ENCODE results near the gene PAXX.

Gene PAXX

DNA sequence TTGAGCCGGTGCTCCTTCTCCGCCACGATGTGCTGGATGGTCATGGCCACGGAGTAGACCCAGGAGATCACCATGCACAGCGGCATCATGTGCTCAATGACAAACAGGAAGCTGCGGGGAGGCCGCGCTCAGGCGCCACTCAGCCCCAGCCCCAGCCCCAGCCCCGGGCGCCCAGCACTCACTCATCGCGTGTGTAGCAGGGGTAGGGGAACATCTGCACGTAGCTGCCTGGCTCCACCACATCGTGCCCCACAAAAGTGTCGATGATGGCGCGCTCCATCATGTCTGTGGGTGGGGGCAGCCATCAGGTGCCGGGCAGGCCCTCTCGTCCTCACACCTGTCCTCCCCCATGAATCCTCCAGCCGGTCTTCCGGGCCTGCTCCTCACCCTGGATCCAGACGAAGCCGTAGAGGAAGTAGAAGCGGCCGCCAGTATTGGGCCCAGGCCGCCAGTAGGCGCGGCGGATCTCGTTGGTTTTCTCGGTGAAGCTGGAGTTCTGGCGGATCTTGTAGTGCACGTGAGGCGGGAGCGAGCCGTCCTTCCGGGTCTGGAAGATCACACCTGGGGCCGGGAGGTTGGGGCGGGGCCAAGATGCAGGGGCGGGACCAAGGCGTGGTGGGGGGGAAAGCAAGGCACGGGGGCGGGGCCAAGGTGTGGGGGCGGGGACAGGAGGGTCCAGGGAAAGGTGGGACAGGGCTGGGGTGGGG is 25.7 kb downstream of the PAXX start:
- H3K4me3 ChIP-seq (ENCODE audit: low read length): no peak overlapping the region
- H3K4me1 ChIP-seq (ENCODE audit: control insufficient read depth, insufficient read depth, low read length): no peaks in the 10 kb centered on the region
- peaks cover 8% of the 10 kb centered on the region for H3K36me3 ChIP-seq (ENCODE audit: control insufficient read depth, insufficient read depth, low read length)
- no peaks in the 10 kb centered on the region for H3K27me3 ChIP-seq (ENCODE audit: control insufficient read depth, insufficient read depth, low read length)
- H3K27ac ChIP-seq (ENCODE audit: low read depth, low read length): no peak overlapping the region
- no peak overlapping the region for H3K9ac ChIP-seq (ENCODE audit: low read length)

DNA sequence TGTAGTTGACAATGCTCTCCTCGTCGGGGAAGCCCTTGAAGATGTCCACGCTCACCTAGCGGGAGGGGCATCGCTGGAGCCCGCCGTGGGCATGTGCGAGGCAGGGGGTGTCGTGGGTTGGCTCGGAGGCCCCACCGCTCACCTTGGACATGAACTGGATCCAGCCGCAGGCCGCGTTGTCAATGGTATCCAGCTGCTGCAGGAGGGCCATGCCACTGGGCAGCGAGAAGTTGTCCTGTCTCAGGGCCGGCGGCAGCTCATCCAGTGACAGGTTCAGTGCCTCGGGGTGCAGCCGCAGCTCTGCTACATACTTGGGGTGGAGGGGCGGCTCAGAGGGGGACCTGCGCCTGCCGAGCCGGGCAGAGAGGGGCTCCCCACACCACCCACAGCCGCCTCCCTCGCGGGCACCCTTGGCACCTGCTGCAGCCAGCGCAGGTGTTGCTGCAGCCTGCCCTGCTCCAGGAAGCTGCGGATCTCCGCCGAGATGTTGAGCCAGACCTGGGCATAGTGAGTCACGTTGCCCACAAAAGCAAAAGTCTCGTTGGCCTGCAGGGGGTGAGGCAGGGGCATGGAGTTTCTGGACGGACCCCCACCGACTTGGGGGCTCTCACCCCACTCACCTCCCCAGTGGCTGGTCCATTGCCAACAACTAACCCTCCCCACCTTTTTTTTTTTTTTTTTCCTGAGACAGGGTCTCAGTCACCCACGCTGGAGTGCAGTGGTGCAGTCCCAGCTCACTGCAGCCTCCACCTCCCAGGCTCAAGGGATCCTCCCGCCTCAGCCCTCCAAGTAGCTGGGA is 26.7 kb downstream of the PAXX start:
- Histone ChIP-seq H3K36me3 (ENCODE audit: control insufficient read depth, insufficient read depth, low read length) (peaks cover 8% of the 10 kb centered on the region), H3K27ac (ENCODE audit: low read depth, low read length) (no peak overlapping the region), H3K27me3 (ENCODE audit: control insufficient read depth, insufficient read depth, low read length) (no peaks in the 10 kb centered on the region), H3K4me1 (ENCODE audit: control insufficient read depth, insufficient read depth, low read length) (no peaks in the 10 kb centered on the region), H3K9ac (ENCODE audit: low read length) (no peak overlapping the region), H3K4me3 (ENCODE audit: low read length) (no peak overlapping the region)

DNA sequence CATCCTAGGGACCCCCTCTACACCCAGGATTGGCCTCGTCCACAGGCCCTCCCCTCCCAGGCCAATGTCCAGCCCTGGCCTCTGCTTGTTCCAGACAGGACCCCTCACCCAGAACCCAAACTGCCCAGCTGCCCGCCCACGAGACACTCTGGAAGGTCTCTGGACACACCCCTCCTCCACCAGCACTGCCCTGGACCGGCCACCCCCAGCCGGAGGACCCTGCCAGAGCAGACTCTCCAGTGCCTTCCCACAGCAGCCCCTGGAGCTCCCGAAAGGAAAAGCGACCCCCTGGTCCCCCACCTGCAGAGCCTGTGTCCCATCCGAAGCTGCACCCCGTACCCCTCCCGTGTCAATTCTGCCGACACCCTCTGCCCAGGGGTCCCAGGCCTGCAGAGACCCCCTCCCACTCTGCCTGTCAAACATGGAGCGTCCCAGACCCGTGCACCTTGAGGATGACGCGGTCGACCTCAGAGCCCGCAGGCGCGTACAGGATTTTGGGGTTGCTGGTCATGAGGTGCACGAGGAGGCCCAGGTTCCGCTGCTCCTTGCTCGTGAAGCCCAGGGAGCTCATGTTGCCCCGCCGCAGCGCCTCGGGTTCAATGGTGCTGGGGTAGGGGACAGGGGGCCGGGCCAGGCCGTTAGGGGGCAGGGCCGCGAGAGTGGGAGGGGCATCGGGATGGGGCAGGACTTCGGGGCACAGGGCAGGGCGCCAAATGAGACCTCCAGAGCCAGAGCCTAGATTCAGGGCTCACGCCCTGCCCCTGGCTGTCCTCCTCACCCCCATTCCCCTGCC is 27.9 kb downstream of the PAXX start:
- Histone ChIP-seq H3K36me3 (ENCODE audit: control insufficient read depth, insufficient read depth, low read length) (peaks cover 8% of the 10 kb centered on the region), H3K27ac (ENCODE audit: low read depth, low read length) (no peak overlapping the region)

DNA sequence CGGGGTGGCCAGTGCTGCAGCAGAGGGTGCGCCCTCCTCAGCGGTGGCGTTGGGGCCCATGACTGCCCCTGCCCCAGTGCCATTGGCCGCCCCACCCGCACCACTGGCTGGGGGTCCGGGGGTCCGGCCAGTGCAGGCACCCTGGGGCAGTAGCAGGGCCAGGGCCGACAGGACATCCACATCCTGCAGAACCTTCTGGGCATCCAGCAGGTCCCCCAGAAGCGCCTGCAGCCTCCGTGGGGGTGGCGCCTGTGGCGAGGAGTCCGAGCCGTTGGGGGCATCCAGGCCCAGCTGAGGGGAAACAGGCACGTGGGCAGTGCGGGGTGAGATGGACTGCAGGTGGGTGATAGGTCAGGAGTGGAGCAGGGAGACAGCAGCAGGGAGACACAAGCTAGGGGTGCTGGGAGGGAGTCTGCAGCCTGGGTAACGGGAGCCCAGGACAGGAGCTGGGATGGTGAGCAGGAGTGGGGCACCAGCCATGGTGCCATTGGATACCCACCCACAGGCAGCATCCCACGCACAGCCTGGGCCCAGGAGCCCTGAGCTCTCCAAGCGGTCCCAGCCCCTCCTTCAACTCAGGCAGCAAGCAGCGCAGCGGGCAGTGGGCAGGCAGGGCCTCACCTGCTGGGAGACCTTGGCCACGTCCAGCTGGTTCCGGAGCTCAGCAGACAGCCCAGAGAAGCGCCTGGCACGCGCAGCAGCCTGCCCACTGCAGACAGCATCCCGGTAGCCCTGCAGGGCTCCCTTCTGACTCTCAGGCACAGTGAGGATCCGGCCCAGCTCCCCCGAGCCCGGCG is 28.7 kb downstream of the PAXX start:
- H3K36me3 ChIP-seq (ENCODE audit: control insufficient read depth, insufficient read depth, low read length): peaks cover 4% of the 10 kb centered on the region
- H3K9ac ChIP-seq (ENCODE audit: low read length): no peak overlapping the region
- H3K4me3 ChIP-seq (ENCODE audit: low read length): no peak overlapping the region
- no peak overlapping the region for H3K27ac ChIP-seq (ENCODE audit: low read depth, low read length)
- H3K27me3 ChIP-seq (ENCODE audit: control insufficient read depth, insufficient read depth, low read length): no peaks in the 10 kb centered on the region
- H3K4me1 ChIP-seq (ENCODE audit: control insufficient read depth, insufficient read depth, low read length): no peaks in the 10 kb centered on the region

More for the DNA sequence above, 27.9 kb downstream of the PAXX start:
- Histone ChIP-seq H3K4me3 (ENCODE audit: low read length) (no peak overlapping the region), H3K4me1 (ENCODE audit: control insufficient read depth, insufficient read depth, low read length) (no peaks in the 10 kb centered on the region), H3K27me3 (ENCODE audit: control insufficient read depth, insufficient read depth, low read length) (no peaks in the 10 kb centered on the region), H3K9ac (ENCODE audit: low read length) (no peak overlapping the region)

DNA sequence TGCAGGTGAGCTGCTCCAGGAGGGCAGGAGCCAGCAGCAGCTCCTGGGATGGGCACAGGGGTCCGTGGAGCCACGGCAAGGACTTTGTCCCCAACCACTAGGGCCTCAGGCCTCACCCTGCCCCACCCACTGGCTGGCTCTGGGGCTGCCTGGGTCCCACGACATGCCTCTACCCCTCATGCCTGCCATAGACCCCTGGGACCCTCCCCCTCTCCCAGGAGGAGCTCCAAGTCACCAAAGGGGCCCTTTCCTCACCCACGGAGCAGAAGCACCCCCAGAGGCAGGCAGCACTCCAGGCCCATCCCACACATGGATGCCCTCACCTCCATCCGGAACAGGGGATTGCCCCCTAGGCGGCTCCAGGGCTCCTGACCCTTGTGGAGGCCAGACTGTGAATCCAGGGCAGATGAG is 29.4 kb downstream of the PAXX start:
- H3K27me3 ChIP-seq (ENCODE audit: control insufficient read depth, insufficient read depth, low read length): no peaks in the 10 kb centered on the region
- no peaks in the 10 kb centered on the region for H3K36me3 ChIP-seq (ENCODE audit: control insufficient read depth, insufficient read depth, low read length)
- H3K27ac ChIP-seq (ENCODE audit: low read depth, low read length): no peak overlapping the region
- no peak overlapping the region for H3K9ac ChIP-seq (ENCODE audit: low read length)
- no peaks in the 10 kb centered on the region for H3K4me1 ChIP-seq (ENCODE audit: control insufficient read depth, insufficient read depth, low read length)
- H3K4me3 ChIP-seq (ENCODE audit: low read length): no peak overlapping the region

DNA sequence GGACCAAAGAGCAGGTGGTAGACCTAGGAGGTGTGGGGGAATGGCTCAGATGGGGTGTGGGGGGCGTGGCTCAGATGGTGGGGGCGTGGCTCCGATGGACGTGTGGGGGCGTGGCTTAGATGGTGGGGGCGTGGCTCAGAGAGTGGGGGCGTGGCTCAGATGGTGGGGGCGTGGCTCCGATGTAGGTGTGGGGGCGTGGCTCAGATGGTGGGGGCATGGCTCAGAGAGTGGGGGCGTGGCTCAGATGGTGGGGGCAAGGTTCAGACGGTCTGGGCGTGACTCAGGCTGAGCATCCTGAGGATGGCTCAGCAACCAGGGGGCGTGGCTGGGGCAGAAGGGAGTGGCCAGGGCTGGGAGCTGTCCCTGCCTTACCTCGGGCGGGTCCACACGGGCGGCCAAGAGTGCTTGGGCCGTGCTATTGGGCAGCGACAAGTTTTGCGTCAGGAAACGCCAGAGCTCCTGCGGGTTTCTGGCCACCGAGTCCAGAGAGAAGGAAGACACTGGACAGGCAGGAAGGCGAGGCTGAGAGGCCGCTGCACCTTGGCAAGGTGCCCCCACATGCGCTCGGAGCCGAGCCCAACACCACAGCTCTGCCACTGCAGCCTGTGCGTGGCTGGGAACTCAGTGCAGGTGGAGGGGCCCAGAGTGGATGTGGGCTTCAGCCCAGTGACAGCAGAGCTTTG is 29.9 kb downstream of the PAXX start:
- Histone ChIP-seq H3K4me3 (ENCODE audit: low read length) (no peak overlapping the region), H3K4me1 (ENCODE audit: control insufficient read depth, insufficient read depth, low read length) (no peaks in the 10 kb centered on the region), H3K27ac (ENCODE audit: low read depth, low read length) (no peak overlapping the region), H3K27me3 (ENCODE audit: control insufficient read depth, insufficient read depth, low read length) (no peaks in the 10 kb centered on the region), H3K36me3 (ENCODE audit: control insufficient read depth, insufficient read depth, low read length) (no peaks in the 10 kb centered on the region), H3K9ac (ENCODE audit: low read length) (no peak overlapping the region)

DNA sequence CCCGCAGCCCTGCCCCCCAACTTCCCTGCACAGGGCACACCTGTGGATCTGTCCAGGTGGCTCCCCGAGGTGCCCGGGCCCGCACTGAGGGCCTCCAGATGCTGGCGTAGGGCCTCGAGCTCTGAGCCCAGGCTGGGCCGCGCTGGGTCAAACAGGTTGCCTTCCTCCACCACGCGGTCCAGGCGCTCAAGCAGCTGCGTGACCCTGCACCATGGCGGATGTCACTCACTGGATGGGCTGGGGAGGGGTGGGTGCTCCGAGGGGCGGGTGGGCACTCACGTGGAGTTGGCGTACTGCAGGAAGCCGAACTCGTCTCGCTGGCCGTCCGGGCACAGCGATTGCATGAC is 30.4 kb downstream of the PAXX start:
- no peak overlapping the region for H3K27ac ChIP-seq (ENCODE audit: low read depth, low read length)
- H3K9ac ChIP-seq (ENCODE audit: low read length): no peak overlapping the region
- no peaks in the 10 kb centered on the region for H3K27me3 ChIP-seq (ENCODE audit: control insufficient read depth, insufficient read depth, low read length)
- H3K36me3 ChIP-seq (ENCODE audit: control insufficient read depth, insufficient read depth, low read length): no peaks in the 10 kb centered on the region
- peaks cover 4% of the 10 kb centered on the region for H3K4me1 ChIP-seq (ENCODE audit: control insufficient read depth, insufficient read depth, low read length)
- H3K4me3 ChIP-seq (ENCODE audit: low read length): no peak overlapping the region

DNA sequence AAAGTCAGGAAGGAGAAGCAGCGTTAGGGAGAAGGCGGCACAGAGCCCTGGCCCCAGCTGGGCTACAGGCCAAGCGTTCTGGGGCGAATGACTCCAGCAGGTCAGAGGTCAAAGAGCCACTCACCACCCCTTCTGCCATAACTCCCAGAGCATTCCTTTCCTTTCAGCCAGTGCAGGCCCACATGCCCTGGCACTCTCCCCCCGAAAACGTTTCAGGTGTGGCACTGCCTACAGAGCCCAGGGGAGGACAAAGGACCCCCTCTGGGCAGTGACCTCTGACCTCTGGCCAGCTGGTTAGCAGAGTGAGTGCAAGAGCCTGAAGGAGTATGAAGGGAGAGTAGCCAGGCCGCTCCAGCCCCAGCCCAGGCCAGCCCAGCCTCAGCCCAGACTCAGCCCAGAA is 30.9 kb downstream of the PAXX start:
- Histone ChIP-seq H3K4me3 (ENCODE audit: low read length) (no peak overlapping the region), H3K9ac (ENCODE audit: low read length) (no peak overlapping the region), H3K27me3 (ENCODE audit: control insufficient read depth, insufficient read depth, low read length) (no peaks in the 10 kb centered on the region), H3K36me3 (ENCODE audit: control insufficient read depth, insufficient read depth, low read length) (no peaks in the 10 kb centered on the region), H3K4me1 (ENCODE audit: control insufficient read depth, insufficient read depth, low read length) (peaks cover 4% of the 10 kb centered on the region), H3K27ac (ENCODE audit: low read depth, low read length) (no peak overlapping the region)

DNA sequence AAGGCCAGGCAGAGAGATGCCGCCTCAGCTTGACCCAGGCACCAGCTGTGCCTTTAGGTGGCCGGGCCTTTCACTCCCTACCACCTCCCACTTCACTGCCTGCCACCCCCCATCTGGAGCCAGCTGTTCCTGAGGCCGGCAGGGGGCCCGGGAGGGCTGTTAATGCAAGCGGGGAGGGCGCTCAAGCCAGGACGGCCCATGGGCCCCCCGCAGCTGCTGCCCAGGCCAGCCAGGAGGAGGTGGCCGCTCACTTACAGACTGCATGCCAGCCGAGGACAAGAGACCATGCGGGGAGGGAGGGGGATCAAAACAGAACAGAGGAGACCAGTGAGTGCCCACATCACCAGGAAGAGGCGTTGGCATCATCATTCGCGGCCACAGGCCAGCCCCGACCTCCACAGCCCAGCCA is 31.4 kb downstream of the PAXX start:
- no peak overlapping the region for H3K27ac ChIP-seq (ENCODE audit: low read depth, low read length)
- H3K4me3 ChIP-seq (ENCODE audit: low read length): no peak overlapping the region
- H3K36me3 ChIP-seq (ENCODE audit: control insufficient read depth, insufficient read depth, low read length): no peaks in the 10 kb centered on the region
- no peak overlapping the region for H3K9ac ChIP-seq (ENCODE audit: low read length)
- H3K27me3 ChIP-seq (ENCODE audit: control insufficient read depth, insufficient read depth, low read length): no peaks in the 10 kb centered on the region
- H3K4me1 ChIP-seq (ENCODE audit: control insufficient read depth, insufficient read depth, low read length): peaks cover 4% of the 10 kb centered on the region

DNA sequence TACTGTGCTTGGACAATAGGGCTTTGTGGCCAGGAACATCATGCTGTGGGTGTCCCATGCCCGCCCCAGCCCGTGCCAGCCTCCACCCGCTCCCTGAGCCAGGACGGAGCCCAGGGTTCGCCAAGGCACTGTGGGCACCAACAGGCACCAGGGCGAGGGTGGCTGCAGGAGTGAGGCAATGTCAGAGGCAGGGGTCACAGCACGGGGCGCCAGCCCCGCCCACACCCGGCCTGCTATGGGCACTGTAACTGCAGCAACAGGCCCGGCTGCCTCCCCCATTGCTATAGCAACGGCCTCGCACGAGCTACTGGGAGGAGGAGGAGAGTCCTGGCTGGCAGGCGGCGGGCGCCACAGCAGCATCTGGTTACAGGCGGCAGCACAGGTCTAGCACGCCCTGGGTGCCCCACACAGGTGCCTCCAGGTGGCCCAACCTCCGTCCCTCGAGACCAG is 33.3 kb downstream of the PAXX start:
- Histone ChIP-seq H3K27ac (ENCODE audit: low read depth, low read length) (no peak overlapping the region), H3K36me3 (ENCODE audit: control insufficient read depth, insufficient read depth, low read length) (no peaks in the 10 kb centered on the region), H3K27me3 (ENCODE audit: control insufficient read depth, insufficient read depth, low read length) (no peaks in the 10 kb centered on the region), H3K4me3 (ENCODE audit: low read length) (no peak overlapping the region), H3K9ac (ENCODE audit: low read length) (no peak overlapping the region), H3K4me1 (ENCODE audit: control insufficient read depth, insufficient read depth, low read length) (peaks cover 12% of the 10 kb centered on the region)

DNA sequence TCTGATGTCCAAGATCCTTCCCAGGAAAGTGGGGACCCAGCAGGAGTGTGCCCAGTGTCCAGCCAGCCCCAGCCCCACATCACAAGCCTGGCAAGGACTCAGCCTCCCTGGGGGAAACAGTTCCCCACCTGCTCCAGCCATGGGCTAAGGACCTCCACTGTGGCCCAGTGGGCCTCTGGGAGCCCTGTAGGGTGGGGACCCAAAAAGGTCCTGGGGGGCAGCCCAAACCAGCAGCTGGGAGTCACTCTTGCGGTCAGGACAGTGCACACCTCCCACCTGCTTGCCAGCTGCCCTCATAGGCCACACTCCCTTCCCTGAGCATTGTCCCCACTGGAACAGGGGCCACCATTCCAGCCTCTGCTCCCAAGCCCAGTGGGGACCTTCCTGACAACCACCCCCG is 34.2 kb downstream of the PAXX start:
- no peaks in the 10 kb centered on the region for H3K36me3 ChIP-seq (ENCODE audit: control insufficient read depth, insufficient read depth, low read length)
- no peak overlapping the region for H3K4me3 ChIP-seq (ENCODE audit: low read length)
- H3K27me3 ChIP-seq (ENCODE audit: control insufficient read depth, insufficient read depth, low read length): no peaks in the 10 kb centered on the region
- H3K27ac ChIP-seq (ENCODE audit: low read depth, low read length): no peak overlapping the region
- no peak overlapping the region for H3K9ac ChIP-seq (ENCODE audit: low read length)
- H3K4me1 ChIP-seq (ENCODE audit: control insufficient read depth, insufficient read depth, low read length): peaks cover 12% of the 10 kb centered on the region
